Calu3 (cell line): ENCODE data around the gene OR6N1. TPM values are rescaled to one million over a fixed set of nuclear protein-coding genes. Genes with fewer than 3 reads are reported as not detected.

ENCODE experiments used
- BruUV-seq: library from RNA; stranded (reverse); fragments of 400-500 nt; replicated peaks from 2 replicates; lab custom pipeline; 2021; lab: Mats Ljungman, UMichigan
- CTCF ChIA-PET: fragments of 300-600 bp; sonication (Branson Sonifier 250); formaldehyde crosslinking; loops from one replicate; lab custom pipeline; 2022; ENCODE audit warnings: antibody characterized with exemption; lab: Charles Lee
- DNase-seq: peaks from one replicate; pipeline ENCODE4 v3.0.0; 2022
- H3K27ac Mint-ChIP-seq: one replicate; pipeline ENCODE4 v1.8.0; 2022; ENCODE audit warnings: mixed read lengths; ENCODE audit not compliant: unreplicated experiment
- H3K27me3 Mint-ChIP-seq: one replicate; pipeline ENCODE4 v1.8.0; 2022; ENCODE audit warnings: mixed read lengths; ENCODE audit not compliant: unreplicated experiment
- H3K36me3 Mint-ChIP-seq: one replicate; pipeline ENCODE4 v1.8.0; 2022; ENCODE audit warnings: mild to moderate bottlenecking, moderate library complexity, mixed read lengths; ENCODE audit not compliant: insufficient read depth, unreplicated experiment
- H3K4me1 Mint-ChIP-seq: one replicate; pipeline ENCODE4 v1.8.0; 2022; ENCODE audit warnings: mild to moderate bottlenecking, low read depth, mixed read lengths; ENCODE audit not compliant: unreplicated experiment
- H3K4me3 Mint-ChIP-seq: one replicate; pipeline ENCODE4 v1.8.0; 2022; ENCODE audit warnings: mild to moderate bottlenecking, low read depth, moderate library complexity, mixed read lengths; ENCODE audit not compliant: unreplicated experiment
- H3K9me3 Mint-ChIP-seq: one replicate; pipeline ENCODE4 v1.8.0; 2022; ENCODE audit warnings: low read depth, mixed read lengths; ENCODE audit not compliant: unreplicated experiment
- intact Hi-C: fragments of 100-400 bp; cut with micrococcal nuclease; formaldehyde crosslinking; loops from one replicate; pipeline ENCODE4 v1.10.0; 2022; ENCODE audit not compliant: unreplicated experiment
- total RNA-seq: library from RNA; stranded (reverse); gene quantifications from 2 replicates; pipeline ENCODE4 v1.2.3, GENCODE V29; 2022
- TF ChIP-seq, protein P1 (sequence below): fragments of 200-600 bp; IDR thresholded peaks from one replicate; pipeline ENCODE4 v1.8.0; 2022; ENCODE audit warnings: antibody characterized with exemption; ENCODE audit not compliant: unreplicated experiment

The OR6N1 gene
- total RNA-seq, 1 experiment from 2014 or later, result not detected

- H3K4me1 Mint-ChIP-seq, result no peaks in the 10 kb centered on the region
- CTCF ChIA-PET, result no interaction called here
- no peak within 1 kb of the TSS for H3K4me3 Mint-ChIP-seq
- peaks cover under 1% of the 10 kb centered on the region for H3K9me3 Mint-ChIP-seq
- no TSS peak for BruUV-seq
- TF ChIP-seq, protein P1, sequence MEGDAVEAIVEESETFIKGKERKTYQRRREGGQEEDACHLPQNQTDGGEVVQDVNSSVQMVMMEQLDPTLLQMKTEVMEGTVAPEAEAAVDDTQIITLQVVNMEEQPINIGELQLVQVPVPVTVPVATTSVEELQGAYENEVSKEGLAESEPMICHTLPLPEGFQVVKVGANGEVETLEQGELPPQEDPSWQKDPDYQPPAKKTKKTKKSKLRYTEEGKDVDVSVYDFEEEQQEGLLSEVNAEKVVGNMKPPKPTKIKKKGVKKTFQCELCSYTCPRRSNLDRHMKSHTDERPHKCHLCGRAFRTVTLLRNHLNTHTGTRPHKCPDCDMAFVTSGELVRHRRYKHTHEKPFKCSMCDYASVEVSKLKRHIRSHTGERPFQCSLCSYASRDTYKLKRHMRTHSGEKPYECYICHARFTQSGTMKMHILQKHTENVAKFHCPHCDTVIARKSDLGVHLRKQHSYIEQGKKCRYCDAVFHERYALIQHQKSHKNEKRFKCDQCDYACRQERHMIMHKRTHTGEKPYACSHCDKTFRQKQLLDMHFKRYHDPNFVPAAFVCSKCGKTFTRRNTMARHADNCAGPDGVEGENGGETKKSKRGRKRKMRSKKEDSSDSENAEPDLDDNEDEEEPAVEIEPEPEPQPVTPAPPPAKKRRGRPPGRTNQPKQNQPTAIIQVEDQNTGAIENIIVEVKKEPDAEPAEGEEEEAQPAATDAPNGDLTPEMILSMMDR, result no peak
- peaks cover 11% of the 10 kb centered on the region for H3K27me3 Mint-ChIP-seq
- no peak for DNase-seq
- intact Hi-C loops, result no loop called here
- no peaks in the 10 kb centered on the region for H3K36me3 Mint-ChIP-seq
- no peak within 1 kb of the TSS for H3K27ac Mint-ChIP-seq
Measured at GRCh38 chr1:158781104-158781503, 9.1 kb upstream of the OR6N1 start, which contains the start of gene OR6N2. Gene OR6N2, minus strand, starts transcription at chr1:158781204. Its CDS starts 3,569 bp downstream, at chr1:158777635.

- H3K27me3 Mint-ChIP-seq, result peaks cover 46% of the 10 kb centered on the region
- H3K36me3 Mint-ChIP-seq, result no peaks in the 10 kb centered on the region
- H3K4me3 Mint-ChIP-seq, result no peak within 1 kb of the TSS
- no TSS peak for BruUV-seq
- CTCF ChIA-PET, result no interaction called here
- intact Hi-C loops, result no loop called here
- no peak within 1 kb of the TSS for H3K27ac Mint-ChIP-seq
- no peak for DNase-seq
- H3K9me3 Mint-ChIP-seq, result no peaks in the 10 kb centered on the region
- H3K4me1 Mint-ChIP-seq, result no peaks in the 10 kb centered on the region
- TF ChIP-seq, protein P1, result no peak
Measured at GRCh38 chr1:158754420-158754819, 17.6 kb downstream of the OR6N1 start, which contains the start of gene OR6K6. Gene OR6K6, plus strand, starts transcription at chr1:158754720. Its CDS starts 168 bp downstream, at chr1:158754888.

DNA sequence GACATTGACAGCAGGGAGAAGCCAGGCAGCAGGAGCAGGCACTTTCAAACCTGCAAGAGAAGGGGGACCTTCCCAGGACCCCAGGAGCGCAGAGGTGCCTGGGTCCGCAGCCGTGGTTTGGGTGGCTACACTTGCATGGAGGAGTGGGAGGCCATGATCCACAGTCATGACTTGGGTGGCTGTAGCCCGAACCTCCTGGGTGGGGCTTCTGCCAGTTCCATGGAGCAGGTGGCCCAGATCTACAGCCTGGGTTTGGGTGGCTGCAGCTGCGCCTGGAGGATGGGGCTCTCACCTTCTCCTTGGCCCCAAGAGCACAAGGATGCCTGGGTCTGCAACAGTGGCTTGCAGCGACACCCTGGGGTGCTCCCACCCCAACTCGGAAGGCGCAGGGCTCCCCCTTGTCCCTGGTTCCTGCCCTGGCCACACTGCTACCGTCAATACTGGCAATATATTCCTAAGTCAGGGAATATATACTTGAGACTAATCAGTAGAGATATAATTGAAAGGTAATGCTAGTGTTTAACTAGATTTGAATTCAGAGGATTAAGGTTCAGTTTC, 19.8 kb downstream of the OR6N1 start:
- no peaks in the 10 kb centered on the region for H3K9me3 Mint-ChIP-seq
- intact Hi-C loops, result no loop called here

GRCh38 chr1:158735848-158736247, 36.1 kb downstream of the OR6N1 start:
- Mint-ChIP-seq H3K9me3 (peaks cover 2% of the 10 kb centered on the region), H3K27me3 (peaks cover 22% of the 10 kb centered on the region), H3K4me1 (no peaks in the 10 kb centered on the region), H3K4me3 (no peak overlapping the region), H3K27ac (no peak overlapping the region), H3K36me3 (no peaks in the 10 kb centered on the region)
- intact Hi-C loops, result no loop called here
- CTCF ChIA-PET, result interaction anchor here (0.7 kb wide), 1 partner anchor 18 kb away, joined by 3 read pairs; no protein-coding TSS in a partner anchor
- BruUV-seq, result no TSS peak
- TF ChIP-seq, protein P1, result no peak
- no peak for DNase-seq

More for the DNA sequence above, 19.8 kb downstream of the OR6N1 start:
- CTCF ChIA-PET, result no interaction called here
- Mint-ChIP-seq H3K36me3 (no peaks in the 10 kb centered on the region), H3K4me1 (no peaks in the 10 kb centered on the region), H3K4me3 (no peak overlapping the region), H3K27me3 (peaks cover 43% of the 10 kb centered on the region), H3K27ac (no peak overlapping the region)
- TF ChIP-seq, protein P1, result no peak
- BruUV-seq, result no TSS peak
- DNase-seq, result no peak
